Fibroblast of skin of scalp (primary cell): ENCODE measurements around the gene OR11H6.
"Not testable (repeated sequence)": the region's sequence is repeated elsewhere in the genome, so short reads cannot be mapped to it uniquely, and the experiment has no call there.

ENCODE experiments used
- DNase-seq: peaks from one replicate; pipeline ENCODE4 v3.0.0-alpha.2; 2013

The OR11H6 gene

GRCh38 chr14:20264361-20264760, 40.9 kb downstream of the OR11H6 start:
- DNase-seq = not testable (repeated sequence)

GRCh38 chr14:20274062-20274461, 50.6 kb downstream of the OR11H6 start:
- no peak for DNase-seq
